ENCODE data around the gene EVC2. TPM values are rescaled to one million over a fixed set of nuclear protein-coding genes. Genes with fewer than 3 reads are reported as not detected.

Gene EVC2
- total RNA-seq, 2 donors from 2014 or later, result 0.49 to 0.93 TPM

DNA sequence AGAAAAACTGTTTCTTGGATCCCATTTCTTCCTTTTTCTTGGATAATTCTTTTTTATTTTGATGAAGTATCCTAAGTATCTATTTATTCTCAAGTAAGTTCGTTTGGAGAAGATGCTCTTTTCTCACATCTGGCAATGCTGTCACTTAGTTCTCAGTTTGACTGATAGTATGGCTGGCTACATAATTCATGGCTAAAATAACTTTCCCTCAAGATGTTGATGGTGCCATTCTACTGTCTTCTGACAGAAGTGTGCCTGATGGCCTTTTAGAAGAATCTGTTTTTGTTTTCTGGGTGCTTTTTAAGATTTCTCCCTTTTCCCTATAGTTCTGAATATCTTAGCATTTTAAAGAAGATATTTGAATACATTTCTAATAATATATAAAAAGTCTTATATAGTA is 41.6 kb downstream of the EVC2 start:
- intact Hi-C loops (cut with DNase I), result no loop called here

DNA sequence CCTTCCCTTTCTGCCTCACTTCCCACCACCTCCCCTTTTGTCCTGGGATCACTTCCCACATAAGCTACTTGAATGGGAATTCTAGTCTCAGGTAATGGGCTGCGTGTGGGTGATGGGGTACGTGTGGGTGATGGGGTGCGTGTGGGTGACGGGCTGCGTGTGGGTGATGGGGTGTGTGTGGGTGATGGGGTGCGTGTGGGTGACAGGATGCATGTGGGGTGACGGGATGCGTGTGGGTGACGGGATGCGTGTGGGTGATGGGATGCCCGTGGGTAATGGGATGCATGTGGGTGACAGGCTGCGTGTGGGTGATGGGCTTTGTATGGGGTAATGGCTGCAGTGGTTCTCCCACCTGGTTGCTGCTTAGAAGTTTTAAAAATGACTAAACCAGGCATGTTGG is 43.6 kb downstream of the EVC2 start:
- Histone ChIP-seq H3K4me3 (no peak overlapping the region), H3K27ac (no peak overlapping the region), H3K9ac (ENCODE audit: low read depth in 2 of 2, low read length in 2 of 2) (no peak overlapping the region), H3K9me3 (no peaks in the 10 kb centered on the region), H3K27me3 (no peaks in the 10 kb centered on the region), H3K36me3 (no peaks in the 10 kb centered on the region), H3K4me1 (no peaks in the 10 kb centered on the region)
- intact Hi-C loops (cut with DNase I), result no loop called here
- TF ChIP-seq, protein P1, sequence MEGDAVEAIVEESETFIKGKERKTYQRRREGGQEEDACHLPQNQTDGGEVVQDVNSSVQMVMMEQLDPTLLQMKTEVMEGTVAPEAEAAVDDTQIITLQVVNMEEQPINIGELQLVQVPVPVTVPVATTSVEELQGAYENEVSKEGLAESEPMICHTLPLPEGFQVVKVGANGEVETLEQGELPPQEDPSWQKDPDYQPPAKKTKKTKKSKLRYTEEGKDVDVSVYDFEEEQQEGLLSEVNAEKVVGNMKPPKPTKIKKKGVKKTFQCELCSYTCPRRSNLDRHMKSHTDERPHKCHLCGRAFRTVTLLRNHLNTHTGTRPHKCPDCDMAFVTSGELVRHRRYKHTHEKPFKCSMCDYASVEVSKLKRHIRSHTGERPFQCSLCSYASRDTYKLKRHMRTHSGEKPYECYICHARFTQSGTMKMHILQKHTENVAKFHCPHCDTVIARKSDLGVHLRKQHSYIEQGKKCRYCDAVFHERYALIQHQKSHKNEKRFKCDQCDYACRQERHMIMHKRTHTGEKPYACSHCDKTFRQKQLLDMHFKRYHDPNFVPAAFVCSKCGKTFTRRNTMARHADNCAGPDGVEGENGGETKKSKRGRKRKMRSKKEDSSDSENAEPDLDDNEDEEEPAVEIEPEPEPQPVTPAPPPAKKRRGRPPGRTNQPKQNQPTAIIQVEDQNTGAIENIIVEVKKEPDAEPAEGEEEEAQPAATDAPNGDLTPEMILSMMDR (IDR thresholded peaks at IDR 0.05), result no peak
- no peak for DNase-seq

More for the DNA sequence above, 41.6 kb downstream of the EVC2 start:
- no peak overlapping the region for H3K4me3 ChIP-seq
- no peaks in the 10 kb centered on the region for H3K9me3 ChIP-seq
- H3K9ac ChIP-seq (ENCODE audit: low read depth in 2 of 2, low read length in 2 of 2), result no peak overlapping the region
- H3K27ac ChIP-seq, result no peak overlapping the region
- no peak for DNase-seq
- no peaks in the 10 kb centered on the region for H3K27me3 ChIP-seq
- TF ChIP-seq, protein P1 (IDR thresholded peaks at IDR 0.05), result no peak
- H3K36me3 ChIP-seq, result no peaks in the 10 kb centered on the region
- no peaks in the 10 kb centered on the region for H3K4me1 ChIP-seq

DNA sequence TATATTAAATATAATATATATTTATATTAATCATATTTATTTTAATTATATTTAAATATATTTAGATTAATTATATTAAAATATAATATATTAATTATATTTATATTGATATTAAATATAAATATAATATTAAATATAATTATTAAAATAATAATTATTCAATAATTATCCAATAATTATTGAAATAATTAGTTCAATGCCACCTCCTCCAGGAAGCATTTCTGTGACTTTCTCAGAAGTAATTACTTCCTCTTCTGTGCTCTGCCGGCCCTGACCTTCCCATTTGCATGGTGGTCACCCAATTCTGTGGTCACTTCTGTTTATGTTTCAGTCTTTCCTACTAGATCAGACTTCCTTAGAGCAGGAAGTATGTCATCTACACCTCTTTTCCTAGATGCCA is 45.8 kb downstream of the EVC2 start:
- TF ChIP-seq, protein P1 (IDR thresholded peaks at IDR 0.05), result no peak
- Histone ChIP-seq H3K27ac (no peak overlapping the region), H3K27me3 (no peaks in the 10 kb centered on the region), H3K9ac (ENCODE audit: low read depth in 2 of 2, low read length in 2 of 2) (no peak overlapping the region), H3K36me3 (no peaks in the 10 kb centered on the region), H3K9me3 (no peaks in the 10 kb centered on the region), H3K4me3 (no peak overlapping the region), H3K4me1 (no peaks in the 10 kb centered on the region)
- intact Hi-C loops (cut with DNase I), result no loop called here
- DNase-seq, result no peak

DNA sequence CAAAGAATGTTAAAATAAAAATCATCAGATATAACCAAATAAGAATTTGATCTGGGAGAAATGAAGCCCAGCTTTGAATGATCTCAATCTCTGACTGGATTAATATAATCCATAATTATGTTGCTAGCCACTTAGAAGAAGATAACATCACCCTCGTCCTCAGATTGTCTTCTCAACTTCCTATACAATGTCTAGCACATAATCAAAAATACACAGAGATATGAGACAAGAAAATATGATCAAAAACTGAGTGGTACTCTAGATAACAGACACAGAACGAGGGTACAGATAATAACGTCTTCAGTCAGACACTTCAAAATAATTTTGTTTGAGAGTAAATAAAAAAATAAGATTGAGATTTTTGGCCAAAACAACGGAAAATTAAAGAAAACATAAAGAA is 47.1 kb downstream of the EVC2 start:
- Histone ChIP-seq H3K27me3 (no peaks in the 10 kb centered on the region), H3K4me3 (no peak overlapping the region), H3K36me3 (no peaks in the 10 kb centered on the region), H3K9ac (ENCODE audit: low read depth in 2 of 2, low read length in 2 of 2) (no peak overlapping the region), H3K27ac (no peak overlapping the region), H3K4me1 (no peaks in the 10 kb centered on the region), H3K9me3 (no peaks in the 10 kb centered on the region)
- no peak for DNase-seq
- TF ChIP-seq, protein P1 (IDR thresholded peaks at IDR 0.05), result no peak
- intact Hi-C loops (cut with DNase I), result no loop called here

DNA sequence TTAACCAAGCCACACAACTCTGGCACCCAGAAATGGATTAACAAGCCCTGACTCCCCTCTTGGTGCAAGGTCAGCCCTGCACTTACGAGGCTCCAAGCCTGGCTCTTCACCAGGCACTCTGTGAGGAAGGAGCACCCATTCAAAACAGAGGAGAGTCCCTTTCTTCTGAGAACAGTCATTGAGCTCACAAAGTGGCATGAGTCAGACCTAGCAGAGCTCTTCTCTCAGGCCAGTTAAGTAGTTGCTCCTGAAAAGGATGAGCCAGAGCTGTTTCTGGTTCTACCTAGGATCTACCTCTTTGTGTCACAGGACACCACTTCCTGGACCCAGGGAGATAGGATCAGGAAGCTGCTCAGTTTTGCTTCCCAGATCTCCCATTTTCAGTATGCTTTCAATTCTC is 48.2 kb downstream of the EVC2 start:
- no peak overlapping the region for H3K27ac ChIP-seq
- no peak for DNase-seq
- intact Hi-C loops (cut with DNase I), result no loop called here
- H3K27me3 ChIP-seq, result no peaks in the 10 kb centered on the region
- TF ChIP-seq, protein P1 (IDR thresholded peaks at IDR 0.05), result no peak
- no peak overlapping the region for H3K9ac ChIP-seq (ENCODE audit: low read depth in 2 of 2, low read length in 2 of 2)
- no peaks in the 10 kb centered on the region for H3K36me3 ChIP-seq
- H3K9me3 ChIP-seq, result no peaks in the 10 kb centered on the region
- H3K4me3 ChIP-seq, result no peak overlapping the region
- H3K4me1 ChIP-seq, result no peaks in the 10 kb centered on the region

DNA sequence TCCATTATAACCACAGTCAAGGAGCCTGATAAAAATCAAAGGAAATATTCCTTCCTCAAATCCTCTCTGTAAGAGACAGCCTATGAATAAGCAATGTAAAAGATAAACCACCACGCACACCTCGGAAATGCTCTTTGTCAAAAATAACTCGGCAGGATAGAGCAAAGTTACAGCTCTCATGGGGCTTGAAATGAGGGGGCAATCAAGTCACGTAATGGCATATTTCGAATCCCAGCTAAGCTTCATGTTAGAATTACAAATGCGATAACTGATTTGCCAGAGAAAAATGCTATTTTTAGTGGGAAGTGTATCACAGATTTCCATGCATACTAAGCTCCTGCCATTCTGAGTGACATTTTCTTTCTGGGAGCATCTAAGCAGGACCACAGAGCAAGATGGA is 49.4 kb downstream of the EVC2 start:
- no peak overlapping the region for H3K9ac ChIP-seq (ENCODE audit: low read depth in 2 of 2, low read length in 2 of 2)
- TF ChIP-seq, protein P1 (IDR thresholded peaks at IDR 0.05), result no peak
- H3K4me3 ChIP-seq, result no peak overlapping the region
- H3K9me3 ChIP-seq, result no peaks in the 10 kb centered on the region
- H3K4me1 ChIP-seq, result no peaks in the 10 kb centered on the region
- intact Hi-C loops (cut with DNase I), result no loop called here
- no peaks in the 10 kb centered on the region for H3K36me3 ChIP-seq
- H3K27me3 ChIP-seq, result no peaks in the 10 kb centered on the region
- no peak for DNase-seq
- no peak overlapping the region for H3K27ac ChIP-seq
